Measurements from ENCODE around the gene RELT.
A peak's percentile ranks its signal among the peaks of the same experiment; 100 is the strongest.

The RELT gene

GRCh38 chr11:73345481-73346160, 30.6 kb upstream of the RELT start:
- H3K4me3 ChIP-seq (ENCODE audit: low read depth, low read length): no peak overlapping the region
- no peak for DNase-seq (ENCODE audit: low read depth)

- H3K4me3 ChIP-seq (ENCODE audit: low read depth, low read length): no peak overlapping the region
These were observed 29.8 kb upstream of the RELT start for GRCh38 chr11:73346186-73346935.

GRCh38 chr11:73347067-73347466, 29.1 kb upstream of the RELT start:
- no peak overlapping the region for H3K4me3 ChIP-seq (ENCODE audit: low read depth, low read length)
- DNase-seq (ENCODE audit: low read depth): no peak

More at GRCh38 chr11:73346186-73346935, 29.8 kb upstream of the RELT start:
- DNase-seq (ENCODE audit: low read depth): no peak

- H3K4me3 ChIP-seq (ENCODE audit: low read depth, low read length): no peak overlapping the region
- DNase-seq (ENCODE audit: low read depth): no peak
These were observed 27.4 kb upstream of the RELT start for GRCh38 chr11:73348838-73349237.

- H3K4me3 ChIP-seq (ENCODE audit: low read depth, low read length): no peak overlapping the region
- DNase-seq (ENCODE audit: low read depth): no peak
These were observed 26.6 kb upstream of the RELT start for GRCh38 chr11:73349633-73350032.

DNA sequence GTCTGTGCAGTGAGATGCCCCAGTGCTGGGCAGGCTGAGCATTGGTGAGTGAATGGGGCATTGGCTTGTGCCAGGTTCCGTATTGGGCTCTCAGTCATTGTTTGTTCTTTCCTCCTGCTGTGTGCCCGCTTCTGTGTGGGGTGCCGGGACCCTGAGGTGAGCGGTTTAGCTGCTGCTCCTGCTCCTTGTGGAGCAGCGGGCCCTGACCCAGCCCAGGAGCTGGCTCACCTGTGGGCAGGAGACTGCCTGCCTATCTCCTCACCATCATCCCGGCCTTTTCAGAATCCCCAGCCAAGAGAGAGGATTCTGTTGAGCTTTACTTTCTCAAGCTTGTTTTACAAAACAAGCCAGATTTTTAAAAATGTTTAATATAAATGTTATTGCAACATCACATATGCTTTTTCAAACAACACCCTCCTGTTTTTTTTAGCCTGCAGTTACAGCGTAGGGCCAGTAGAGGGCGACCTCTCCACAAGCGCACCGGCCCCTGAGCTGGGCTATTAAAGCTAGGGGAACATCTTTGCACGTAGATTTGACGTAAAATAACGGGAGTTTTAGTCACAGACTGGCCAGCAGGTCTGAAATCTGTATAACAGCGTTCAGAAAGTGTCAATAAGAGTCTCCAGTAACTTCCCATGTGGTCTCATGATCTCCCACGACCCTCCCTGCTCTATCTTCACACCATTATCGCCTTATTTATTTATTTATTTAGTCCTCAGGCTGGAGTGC, 25.1 kb upstream of the RELT start:
- no peak overlapping the region for H3K4me3 ChIP-seq (ENCODE audit: low read depth, low read length)
- DNase-seq (ENCODE audit: low read depth): no peak

GRCh38 chr11:73353422-73353821, 22.8 kb upstream of the RELT start:
- H3K4me3 ChIP-seq (ENCODE audit: low read depth, low read length): no peak overlapping the region
- no peak for DNase-seq (ENCODE audit: low read depth)

GRCh38 chr11:73355109-73355508, 21.1 kb upstream of the RELT start:
- DNase-seq (ENCODE audit: low read depth): no peak
- H3K4me3 ChIP-seq (ENCODE audit: low read depth, low read length): no peak overlapping the region

DNA sequence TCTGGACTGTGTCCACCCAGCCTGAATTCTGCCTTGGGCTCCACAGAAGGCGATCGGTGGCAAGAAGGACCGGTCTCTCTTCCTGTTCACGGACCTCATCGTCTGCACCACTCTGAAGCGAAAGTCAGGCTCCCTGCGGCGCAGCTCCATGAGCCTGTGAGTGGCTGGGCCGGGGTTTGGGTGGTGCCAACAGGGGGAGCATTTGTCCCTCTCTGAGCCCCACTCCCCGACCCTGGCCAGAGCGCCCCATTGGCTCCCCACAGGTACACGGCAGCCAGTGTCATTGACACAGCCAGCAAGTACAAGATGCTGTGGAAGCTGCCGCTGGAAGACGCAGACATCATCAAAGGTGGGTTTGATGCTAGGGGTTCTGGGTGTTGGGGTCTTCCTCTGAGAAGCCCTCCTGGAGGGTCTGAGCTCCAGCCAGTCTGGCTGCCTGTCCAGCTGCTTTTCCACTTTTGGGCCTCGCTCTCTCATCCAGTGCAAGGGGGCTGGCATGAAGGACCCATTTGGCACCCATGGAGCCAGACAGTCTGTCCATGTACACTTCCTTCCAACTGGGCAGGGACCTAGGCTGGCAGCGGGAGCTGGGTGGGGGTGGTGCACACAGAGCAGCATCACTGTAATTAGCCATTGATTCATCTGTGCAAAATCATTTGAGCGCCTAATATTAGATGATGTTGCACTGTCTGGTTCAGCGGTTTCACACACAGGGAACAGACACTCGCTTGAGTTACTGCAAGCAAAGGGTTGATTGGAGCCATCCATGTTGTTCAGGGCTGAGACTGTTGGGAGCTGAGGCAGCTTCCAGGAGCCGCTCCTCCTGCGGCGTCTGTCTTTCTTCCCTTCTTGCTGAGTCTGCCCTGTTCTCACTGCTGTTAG, 19.0 kb upstream of the RELT start:
- DNase-seq (ENCODE audit: low read depth): no peak
- H3K4me3 ChIP-seq (ENCODE audit: low read depth, low read length): no peak overlapping the region

GRCh38 chr11:73358071-73358470, 18.1 kb upstream of the RELT start:
- no peak overlapping the region for H3K4me3 ChIP-seq (ENCODE audit: low read depth, low read length)
- DNase-seq (ENCODE audit: low read depth): no peak

GRCh38 chr11:73359341-73359740, 16.9 kb upstream of the RELT start:
- no peak overlapping the region for H3K4me3 ChIP-seq (ENCODE audit: low read depth, low read length)
- DNase-seq (ENCODE audit: low read depth): peak; percentile 25

DNA sequence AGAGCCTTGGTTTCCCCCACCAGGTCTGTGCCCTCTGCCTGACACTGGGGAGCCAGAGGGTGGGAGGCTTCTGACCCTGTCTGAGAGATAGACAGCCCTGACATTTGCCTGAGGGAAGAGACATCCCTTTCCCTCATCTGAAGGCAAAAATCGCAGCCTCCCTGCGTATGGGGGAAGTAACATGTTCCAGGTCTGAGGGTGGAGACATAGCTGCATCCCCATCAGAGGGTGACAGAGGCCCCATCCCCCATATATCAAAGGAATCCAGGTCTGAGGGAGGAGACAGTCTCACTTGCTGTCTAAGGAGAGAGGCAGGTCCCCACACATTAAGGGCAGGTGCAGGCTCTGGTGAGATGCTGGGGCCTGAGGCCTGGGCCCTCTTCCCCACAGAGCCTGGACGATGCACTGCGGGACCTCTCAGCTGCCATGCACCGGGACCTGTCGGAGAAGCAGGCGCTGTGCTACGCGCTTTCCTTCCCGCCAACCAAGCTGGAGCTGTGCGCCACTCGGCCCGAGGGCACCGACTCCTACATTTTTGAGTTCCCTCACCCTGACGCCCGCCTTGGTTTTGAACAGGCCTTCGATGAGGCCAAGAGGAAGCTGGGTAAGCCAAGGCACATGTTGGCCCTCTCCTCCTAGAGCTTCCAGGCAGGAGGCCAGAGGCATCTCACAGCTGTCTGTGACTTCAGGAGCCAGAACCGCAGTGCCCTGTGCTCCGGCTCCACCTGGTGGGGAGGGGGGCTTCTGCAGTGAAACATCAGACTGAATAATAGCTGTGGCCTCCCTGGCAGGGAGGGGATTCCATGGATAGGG, 16.1 kb upstream of the RELT start:
- DNase-seq (ENCODE audit: low read depth): no peak

GRCh38 chr11:73360743-73361369, 15.3 kb upstream of the RELT start:
- no peak overlapping the region for H3K4me3 ChIP-seq (ENCODE audit: low read depth, low read length)
- DNase-seq (ENCODE audit: low read depth): no peak

More for the DNA sequence above, 16.1 kb upstream of the RELT start:
- H3K4me3 ChIP-seq (ENCODE audit: low read depth, low read length): no peak overlapping the region

GRCh38 chr11:73361953-73362776, 14.0 kb upstream of the RELT start:
- no peak overlapping the region for H3K4me3 ChIP-seq (ENCODE audit: low read depth, low read length)

DNA sequence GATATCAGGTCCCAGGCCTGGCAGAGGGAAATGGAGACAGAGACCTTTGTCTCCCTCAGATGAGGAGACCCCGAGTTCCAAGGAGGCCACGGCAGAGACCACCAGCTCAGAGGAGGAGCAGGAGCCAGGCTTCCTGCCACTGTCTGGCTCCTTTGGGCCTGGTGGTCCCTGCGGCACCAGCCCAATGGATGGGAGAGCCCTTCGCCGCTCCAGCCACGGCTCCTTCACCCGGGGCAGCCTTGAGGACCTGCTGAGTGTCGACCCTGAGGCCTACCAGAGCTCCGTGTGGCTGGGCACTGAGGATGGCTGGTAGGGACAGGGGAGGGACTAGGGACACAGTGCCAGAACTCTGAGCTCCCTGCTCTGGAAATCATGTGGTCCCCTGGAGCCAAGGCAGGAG, 13.1 kb upstream of the RELT start:
- no peak overlapping the region for H3K4me3 ChIP-seq (ENCODE audit: low read depth, low read length)

More at GRCh38 chr11:73361953-73362776, 14.0 kb upstream of the RELT start:
- no peak for DNase-seq (ENCODE audit: low read depth)

DNA sequence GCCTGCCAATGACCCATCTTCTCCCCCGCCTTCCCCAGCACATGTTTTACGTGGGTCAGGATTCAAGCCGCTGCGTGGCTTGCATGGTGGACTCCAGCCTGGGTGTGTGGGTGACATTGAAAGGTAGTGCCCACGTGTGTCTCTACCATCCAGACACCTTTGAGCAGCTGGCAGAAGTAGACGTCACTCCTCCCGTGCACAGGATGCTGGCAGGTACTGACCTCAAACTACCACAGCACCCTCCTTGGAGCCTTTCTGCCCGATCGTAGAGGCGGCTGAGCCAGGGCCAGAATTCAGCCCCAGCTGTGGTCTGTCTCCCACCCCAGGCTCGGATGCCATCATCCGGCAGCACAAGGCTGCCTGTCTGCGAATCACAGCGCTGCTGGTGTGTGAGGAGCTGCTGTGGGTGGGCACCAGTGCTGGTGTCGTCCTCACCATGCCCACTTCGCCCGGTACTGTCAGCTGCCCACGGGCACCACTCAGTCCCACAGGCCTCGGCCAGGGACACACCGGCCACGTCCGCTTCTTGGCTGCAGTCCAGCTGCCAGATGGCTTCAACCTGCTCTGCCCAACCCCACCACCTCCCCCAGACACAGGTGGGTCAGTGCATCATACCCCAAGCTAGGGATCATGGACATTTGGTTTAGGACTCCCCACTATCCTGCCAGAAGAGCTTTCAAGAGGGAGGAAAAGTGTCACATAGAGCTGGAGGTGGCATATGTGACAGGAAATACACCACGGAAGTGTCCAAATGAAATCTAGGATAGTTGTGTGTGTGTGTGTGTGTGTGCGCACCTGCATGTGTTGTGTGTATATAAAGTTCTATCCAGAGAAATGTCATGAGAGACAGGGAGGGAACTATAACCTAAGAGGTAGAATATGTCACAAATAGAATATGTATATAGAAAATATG, 10.6 kb upstream of the RELT start:
- H3K4me3 ChIP-seq (ENCODE audit: low read depth, low read length): no peak overlapping the region

More for the DNA sequence above, 13.1 kb upstream of the RELT start:
- DNase-seq (ENCODE audit: low read depth): no peak

DNA sequence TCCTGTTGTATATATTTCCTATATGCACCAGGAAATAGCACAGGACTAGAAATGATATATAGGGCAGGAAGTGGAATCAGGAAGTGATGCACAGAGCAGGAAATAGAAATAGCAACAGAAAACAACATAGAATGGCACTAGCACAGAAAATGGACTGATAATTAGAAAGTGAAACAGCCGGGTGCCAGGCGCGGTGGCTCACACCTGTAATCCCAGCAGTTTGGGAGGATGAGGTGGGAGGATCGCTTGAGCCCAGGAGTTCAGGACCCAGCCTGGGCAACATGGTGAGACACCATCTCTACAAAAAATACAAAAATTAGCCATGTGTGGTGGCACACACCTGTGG, 10.0 kb upstream of the RELT start:
- DNase-seq (ENCODE audit: low read depth): no peak
- no peak overlapping the region for H3K4me3 ChIP-seq (ENCODE audit: low read depth, low read length)

More for the DNA sequence above, 10.6 kb upstream of the RELT start:
- no peak for DNase-seq (ENCODE audit: low read depth)
